ENCODE measurements around the gene E2F6.

The E2F6 gene

DNA sequence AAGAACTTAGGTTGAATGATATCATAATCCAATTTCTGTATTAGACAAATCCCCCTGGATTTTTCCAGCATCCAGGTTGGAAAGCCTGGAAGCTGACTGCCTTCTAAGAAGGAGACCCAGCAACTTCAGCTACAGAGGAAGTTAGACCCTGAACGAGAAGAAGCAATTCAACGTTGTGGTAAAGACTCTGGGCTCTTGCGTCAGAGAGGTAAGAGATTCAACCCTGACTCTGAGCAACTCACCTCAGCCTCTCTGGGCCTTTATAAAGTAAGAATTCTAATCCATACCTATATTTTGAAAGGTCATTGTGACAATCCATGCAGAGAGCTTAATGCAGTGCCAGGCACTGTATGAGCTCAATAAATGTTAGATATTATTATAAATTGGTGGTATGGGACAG lies 9.7 kb downstream of the E2F6 start:
- Mint-ChIP-seq H3K9me3 (no peaks in the 10 kb centered on the region), H3K27ac (no peak overlapping the region), H3K4me1 (ENCODE audit: low read depth) (peaks cover 17% of the 10 kb centered on the region), H3K36me3 (ENCODE audit: low read depth) (peaks cover 15% of the 10 kb centered on the region), H3K27me3 (ENCODE audit: low read depth) (no peaks in the 10 kb centered on the region), H3K4me3 (no peak overlapping the region)

DNA sequence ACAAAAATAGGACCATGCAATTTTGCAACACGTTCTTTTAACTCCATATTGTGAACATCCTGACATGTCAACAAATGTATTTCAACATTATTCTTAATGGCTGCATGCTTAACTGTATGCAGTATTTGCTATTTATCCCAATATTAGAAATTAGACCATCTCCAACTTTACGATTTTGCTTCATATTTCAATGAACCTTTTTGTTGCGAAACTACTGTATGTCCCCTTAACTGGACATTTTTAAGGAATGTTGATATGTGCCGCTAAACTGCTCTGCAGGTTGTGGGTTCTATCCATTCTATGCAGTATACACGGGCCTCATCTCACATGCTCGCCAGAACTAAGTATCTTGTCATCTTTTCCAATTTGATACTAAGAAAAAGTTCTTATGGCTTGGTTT lies 11.1 kb downstream of the E2F6 start:
- no peaks in the 10 kb centered on the region for H3K9me3 Mint-ChIP-seq
- H3K4me1 Mint-ChIP-seq (ENCODE audit: low read depth), result peaks cover 17% of the 10 kb centered on the region
- no peaks in the 10 kb centered on the region for H3K27me3 Mint-ChIP-seq (ENCODE audit: low read depth)
- H3K36me3 Mint-ChIP-seq (ENCODE audit: low read depth), result peaks cover 18% of the 10 kb centered on the region
- no peak overlapping the region for H3K27ac Mint-ChIP-seq
- no peak overlapping the region for H3K4me3 Mint-ChIP-seq

- peaks cover 3% of the 10 kb centered on the region for H3K4me1 Mint-ChIP-seq (ENCODE audit: low read depth)
- no peak overlapping the region for H3K27ac Mint-ChIP-seq
- H3K9me3 Mint-ChIP-seq, result no peaks in the 10 kb centered on the region
- peaks cover 24% of the 10 kb centered on the region for H3K36me3 Mint-ChIP-seq (ENCODE audit: low read depth)
- no peaks in the 10 kb centered on the region for H3K27me3 Mint-ChIP-seq (ENCODE audit: low read depth)
- H3K4me3 Mint-ChIP-seq, result no peak overlapping the region
Measured at GRCh38 chr2:11450791-11451190, 15.2 kb downstream of the E2F6 start.

GRCh38 chr2:11446733-11447248 lies 19.2 kb downstream of the E2F6 start:
- peaks cover 12% of the 10 kb centered on the region for H3K9me3 Mint-ChIP-seq
- no peaks in the 10 kb centered on the region for H3K4me1 Mint-ChIP-seq (ENCODE audit: low read depth)
- H3K27ac Mint-ChIP-seq, result no peak overlapping the region
- no peak overlapping the region for H3K4me3 Mint-ChIP-seq
- H3K27me3 Mint-ChIP-seq (ENCODE audit: low read depth), result no peaks in the 10 kb centered on the region
- peaks cover 36% of the 10 kb centered on the region for H3K36me3 Mint-ChIP-seq (ENCODE audit: low read depth)

GRCh38 chr2:11444737-11445136 lies 21.2 kb downstream of the E2F6 start:
- Mint-ChIP-seq H3K9me3 (peaks cover 17% of the 10 kb centered on the region), H3K27me3 (ENCODE audit: low read depth) (no peaks in the 10 kb centered on the region), H3K4me3 (no peak overlapping the region), H3K36me3 (ENCODE audit: low read depth) (peaks cover 39% of the 10 kb centered on the region), H3K27ac (no peak overlapping the region), H3K4me1 (ENCODE audit: low read depth) (no peaks in the 10 kb centered on the region)

DNA sequence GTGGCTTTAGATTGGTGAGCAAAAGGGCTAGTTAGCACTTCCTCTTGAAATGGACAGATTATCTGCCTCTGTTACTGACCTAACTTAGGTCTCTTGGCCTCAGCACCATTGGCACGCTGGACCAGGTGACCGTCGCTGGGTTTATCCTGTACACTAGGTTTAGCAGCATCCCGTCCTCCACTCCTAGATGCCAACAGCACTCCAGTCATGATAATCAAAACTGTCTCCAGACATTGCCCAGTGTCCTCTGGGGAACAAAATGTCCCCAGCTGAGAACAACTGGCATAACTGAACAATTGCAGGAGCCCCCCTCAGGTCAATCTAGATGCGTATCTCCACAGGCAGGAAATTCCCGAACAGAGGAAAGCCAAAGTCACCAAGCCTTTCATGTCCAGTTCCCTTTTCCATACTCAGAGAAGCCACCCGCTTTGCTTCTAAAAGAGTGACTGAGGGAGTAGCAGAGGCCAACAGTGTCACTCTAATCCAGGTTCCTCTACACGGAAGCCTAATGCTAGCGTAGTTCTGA lies 27.3 kb downstream of the E2F6 start:
- no peaks in the 10 kb centered on the region for H3K4me1 Mint-ChIP-seq (ENCODE audit: low read depth)
- H3K4me3 Mint-ChIP-seq, result no peak overlapping the region
- H3K36me3 Mint-ChIP-seq (ENCODE audit: low read depth), result peaks cover 21% of the 10 kb centered on the region
- H3K27me3 Mint-ChIP-seq (ENCODE audit: low read depth), result no peaks in the 10 kb centered on the region
- peaks cover 17% of the 10 kb centered on the region for H3K9me3 Mint-ChIP-seq
- H3K27ac Mint-ChIP-seq, result no peak overlapping the region

DNA sequence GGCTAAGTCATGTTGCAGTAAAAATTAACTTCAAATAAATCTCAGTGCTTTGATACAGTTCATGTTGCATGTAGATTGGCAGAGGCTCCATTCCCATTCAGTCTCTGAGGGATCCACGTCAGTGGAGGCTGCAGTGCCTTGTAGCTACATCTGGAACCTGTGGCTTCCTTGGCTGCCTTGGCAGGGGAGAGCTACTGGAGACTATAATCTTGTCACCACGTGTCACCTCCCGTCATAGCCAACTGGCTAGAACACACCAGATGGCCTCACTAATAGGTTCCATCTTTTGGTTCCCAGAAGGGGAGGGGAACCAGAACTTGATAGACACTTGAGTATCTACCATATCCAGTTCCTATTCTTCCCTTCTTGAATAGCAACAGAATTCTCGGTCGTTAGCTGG lies 28.4 kb downstream of the E2F6 start:
- H3K27ac Mint-ChIP-seq, result no peak overlapping the region
- H3K9me3 Mint-ChIP-seq, result peaks cover 10% of the 10 kb centered on the region
- no peaks in the 10 kb centered on the region for H3K27me3 Mint-ChIP-seq (ENCODE audit: low read depth)
- no peaks in the 10 kb centered on the region for H3K4me1 Mint-ChIP-seq (ENCODE audit: low read depth)
- H3K4me3 Mint-ChIP-seq, result no peak overlapping the region
- peaks cover 13% of the 10 kb centered on the region for H3K36me3 Mint-ChIP-seq (ENCODE audit: low read depth)

- no peaks in the 10 kb centered on the region for H3K4me1 Mint-ChIP-seq (ENCODE audit: low read depth)
- no peaks in the 10 kb centered on the region for H3K36me3 Mint-ChIP-seq (ENCODE audit: low read depth)
- H3K27me3 Mint-ChIP-seq (ENCODE audit: low read depth), result no peaks in the 10 kb centered on the region
- no peaks in the 10 kb centered on the region for H3K9me3 Mint-ChIP-seq
- H3K4me3 Mint-ChIP-seq, result no peak overlapping the region
- no peak overlapping the region for H3K27ac Mint-ChIP-seq
Measured at GRCh38 chr2:11435036-11435435, 30.9 kb downstream of the E2F6 start.

- Mint-ChIP-seq H3K27ac (no peak overlapping the region), H3K36me3 (ENCODE audit: low read depth) (no peaks in the 10 kb centered on the region), H3K4me3 (no peak overlapping the region), H3K27me3 (ENCODE audit: low read depth) (no peaks in the 10 kb centered on the region), H3K9me3 (no peaks in the 10 kb centered on the region), H3K4me1 (ENCODE audit: low read depth) (no peaks in the 10 kb centered on the region)
Measured at GRCh38 chr2:11434443-11434842, 31.5 kb downstream of the E2F6 start.

GRCh38 chr2:11433822-11434221 lies 32.1 kb downstream of the E2F6 start:
- no peaks in the 10 kb centered on the region for H3K4me1 Mint-ChIP-seq (ENCODE audit: low read depth)
- H3K4me3 Mint-ChIP-seq, result no peak overlapping the region
- H3K27me3 Mint-ChIP-seq (ENCODE audit: low read depth), result no peaks in the 10 kb centered on the region
- H3K36me3 Mint-ChIP-seq (ENCODE audit: low read depth), result no peaks in the 10 kb centered on the region
- H3K9me3 Mint-ChIP-seq, result no peaks in the 10 kb centered on the region
- no peak overlapping the region for H3K27ac Mint-ChIP-seq

DNA sequence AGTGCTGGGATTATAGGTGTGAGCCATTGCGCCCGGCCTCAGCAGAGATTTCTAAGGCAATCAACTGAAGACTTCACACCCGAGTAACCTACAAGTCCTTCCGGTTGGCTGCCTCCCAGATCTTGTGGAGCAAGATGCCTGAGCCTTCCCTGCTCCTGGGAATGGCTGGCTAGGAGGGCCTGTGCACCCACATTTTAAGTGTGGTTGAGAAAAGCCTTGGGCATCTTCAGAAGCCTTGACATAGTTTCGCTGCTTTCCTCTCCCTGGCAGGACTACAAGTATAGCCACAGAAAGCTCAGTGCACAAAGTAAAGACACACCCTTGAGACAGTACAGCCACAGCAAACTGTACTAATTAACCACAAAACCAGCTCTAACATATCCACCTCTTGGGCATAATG lies 35.2 kb downstream of the E2F6 start:
- H3K36me3 Mint-ChIP-seq (ENCODE audit: low read depth), result no peaks in the 10 kb centered on the region
- no peaks in the 10 kb centered on the region for H3K4me1 Mint-ChIP-seq (ENCODE audit: low read depth)
- no peak overlapping the region for H3K27ac Mint-ChIP-seq
- no peaks in the 10 kb centered on the region for H3K27me3 Mint-ChIP-seq (ENCODE audit: low read depth)
- no peak overlapping the region for H3K4me3 Mint-ChIP-seq
- no peaks in the 10 kb centered on the region for H3K9me3 Mint-ChIP-seq

DNA sequence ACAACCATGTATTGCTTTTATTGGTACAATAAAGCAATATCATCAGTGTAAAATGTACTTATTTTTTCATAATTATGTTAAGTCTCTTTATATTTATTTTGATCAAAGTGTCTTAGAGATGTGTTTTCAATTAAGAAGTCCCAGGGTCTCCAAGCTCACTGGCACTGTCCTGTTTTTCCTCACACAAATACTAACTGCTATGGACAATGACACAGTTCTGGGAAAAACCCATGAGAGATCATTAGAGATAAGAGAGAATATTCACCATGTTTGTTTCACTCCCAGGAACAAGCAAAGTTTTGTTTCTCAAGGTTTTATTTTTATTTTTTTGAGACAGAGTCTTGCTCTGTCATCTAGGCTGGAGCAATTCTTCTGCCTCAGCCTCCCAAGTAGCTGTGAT lies 38.7 kb downstream of the E2F6 start:
- no peak overlapping the region for H3K4me3 Mint-ChIP-seq
- peaks cover 4% of the 10 kb centered on the region for H3K27me3 Mint-ChIP-seq (ENCODE audit: low read depth)
- no peaks in the 10 kb centered on the region for H3K36me3 Mint-ChIP-seq (ENCODE audit: low read depth)
- H3K9me3 Mint-ChIP-seq, result no peaks in the 10 kb centered on the region
- no peak overlapping the region for H3K27ac Mint-ChIP-seq
- no peaks in the 10 kb centered on the region for H3K4me1 Mint-ChIP-seq (ENCODE audit: low read depth)

DNA sequence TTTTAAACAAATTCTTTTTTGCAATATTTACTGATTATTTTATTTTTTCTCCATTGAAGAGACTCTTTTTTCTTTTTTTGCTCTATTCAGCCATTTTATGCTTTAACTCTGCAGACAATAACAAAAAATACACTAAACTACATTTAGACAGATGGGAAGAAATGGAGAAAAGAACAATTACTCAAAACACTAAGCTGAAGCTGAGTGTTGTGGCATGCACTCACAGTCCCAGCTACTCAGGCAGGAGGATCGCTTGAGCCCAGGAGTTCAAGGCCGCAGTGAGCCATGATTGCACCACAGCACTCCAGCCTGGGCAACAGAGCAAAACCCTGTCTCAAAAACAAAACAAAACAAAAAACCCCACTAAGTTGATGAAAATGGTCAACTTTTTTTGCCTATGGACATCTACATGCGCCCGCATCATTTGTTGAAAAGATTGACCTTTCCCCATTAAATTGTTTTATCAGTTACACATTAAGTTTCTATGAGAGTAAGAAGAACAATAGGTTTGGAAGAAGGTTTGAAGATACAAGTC lies 43.0 kb downstream of the E2F6 start:
- H3K9me3 Mint-ChIP-seq, result peaks cover 6% of the 10 kb centered on the region

DNA sequence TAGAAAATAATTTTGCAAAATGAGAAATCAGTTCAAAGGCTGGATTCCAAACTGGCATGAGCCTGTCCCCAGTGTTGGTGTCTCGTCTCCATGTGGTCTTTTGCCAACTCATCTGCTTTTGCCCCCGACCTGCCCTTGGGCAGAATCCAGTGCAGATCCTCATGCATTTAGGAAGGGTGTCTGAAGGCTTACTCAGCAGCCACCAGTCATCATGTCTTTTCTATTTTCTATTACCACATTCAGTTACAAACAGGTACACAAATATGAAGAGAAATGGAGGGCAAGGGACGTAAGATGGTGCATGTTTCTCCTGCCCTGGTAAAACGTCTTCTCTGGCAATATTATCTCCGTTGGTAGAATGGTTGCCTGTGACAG lies 43.5 kb downstream of the E2F6 start:
- no peaks in the 10 kb centered on the region for H3K4me1 Mint-ChIP-seq (ENCODE audit: low read depth)
- peaks cover 7% of the 10 kb centered on the region for H3K9me3 Mint-ChIP-seq
- no peak overlapping the region for H3K4me3 Mint-ChIP-seq
- no peaks in the 10 kb centered on the region for H3K36me3 Mint-ChIP-seq (ENCODE audit: low read depth)
- H3K27me3 Mint-ChIP-seq (ENCODE audit: low read depth), result peaks cover 4% of the 10 kb centered on the region
- H3K27ac Mint-ChIP-seq, result no peak overlapping the region

More for the DNA sequence above, 43.0 kb downstream of the E2F6 start:
- H3K4me3 Mint-ChIP-seq, result no peak overlapping the region
- H3K27ac Mint-ChIP-seq, result no peak overlapping the region
- H3K4me1 Mint-ChIP-seq (ENCODE audit: low read depth), result no peaks in the 10 kb centered on the region
- peaks cover 4% of the 10 kb centered on the region for H3K27me3 Mint-ChIP-seq (ENCODE audit: low read depth)
- H3K36me3 Mint-ChIP-seq (ENCODE audit: low read depth), result no peaks in the 10 kb centered on the region

GRCh38 chr2:11421863-11422490 lies 44.0 kb downstream of the E2F6 start:
- peaks cover 7% of the 10 kb centered on the region for H3K9me3 Mint-ChIP-seq
- peaks cover 4% of the 10 kb centered on the region for H3K27me3 Mint-ChIP-seq (ENCODE audit: low read depth)
- no peaks in the 10 kb centered on the region for H3K4me1 Mint-ChIP-seq (ENCODE audit: low read depth)
- H3K27ac Mint-ChIP-seq, result no peak overlapping the region
- no peak overlapping the region for H3K4me3 Mint-ChIP-seq
- H3K36me3 Mint-ChIP-seq (ENCODE audit: low read depth), result no peaks in the 10 kb centered on the region
